HL-60/S4 treated with phorbol 12-myristate 13-acetate at 8.2 ng/mL for 4 days and 3 days (cell line): Measurements from ENCODE around the gene CD47.

Experiments used
- in situ Hi-C: fragments of 300-500 bp; cut with MboI; formaldehyde crosslinking; loops from 2 replicates; pipeline ENCODE4 v1.15.0; 2022; ENCODE audit warnings: low sequenced_read_pairs

CD47 gene

DNA sequence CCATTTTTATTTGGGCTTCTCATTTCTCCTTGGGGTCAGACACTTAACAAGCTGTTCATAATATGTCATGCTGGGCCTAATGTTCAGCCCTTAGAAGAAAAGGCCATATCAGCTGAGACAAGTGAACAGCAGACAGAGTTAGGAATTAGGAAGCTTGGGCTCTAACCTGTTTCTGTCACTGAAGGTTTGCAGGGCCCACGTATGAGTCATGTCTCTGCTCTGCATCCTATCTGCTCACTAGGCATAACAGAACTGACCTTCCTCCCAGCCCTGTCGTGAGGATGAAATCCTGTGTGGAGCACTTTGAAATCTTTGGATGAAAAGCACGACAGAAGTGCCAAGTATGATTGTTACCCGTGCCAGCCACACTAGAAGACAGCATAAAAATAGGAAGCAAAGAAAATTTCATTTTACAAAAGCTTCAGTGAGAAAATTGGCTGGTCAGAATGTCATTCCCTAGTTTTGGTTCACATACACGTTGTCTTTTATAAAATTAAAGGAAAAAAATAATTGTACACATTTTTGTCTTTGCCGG lies 26.5 kb upstream of the CD47 start:
- in situ Hi-C loops, result no loop called here

- in situ Hi-C loops, result no loop called here
These were observed 23.7 kb upstream of the CD47 start for GRCh38 chr3:108114423-108115065.

GRCh38 chr3:108113975-108114374 lies 23.1 kb upstream of the CD47 start:
- in situ Hi-C loops, result no loop called here

DNA sequence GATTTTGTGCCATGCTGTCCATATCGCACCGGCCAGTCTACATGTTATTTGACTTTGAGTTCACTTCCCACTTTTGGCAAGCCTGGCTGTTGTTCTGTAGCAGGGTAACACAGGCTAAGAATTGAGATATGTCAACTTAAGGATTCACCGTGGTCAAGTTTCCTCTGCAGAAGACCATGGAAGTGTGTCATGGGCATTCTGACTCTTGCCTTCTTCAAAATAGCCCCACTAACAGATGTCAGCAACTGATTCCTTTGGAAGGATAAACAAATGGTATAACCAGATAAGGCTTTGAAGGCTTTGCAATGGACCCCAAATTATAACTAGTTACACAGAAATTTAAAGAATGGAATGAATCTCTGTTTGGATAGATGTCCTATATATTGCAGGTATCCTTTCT lies 20.1 kb upstream of the CD47 start:
- in situ Hi-C loops, result no loop called here

DNA sequence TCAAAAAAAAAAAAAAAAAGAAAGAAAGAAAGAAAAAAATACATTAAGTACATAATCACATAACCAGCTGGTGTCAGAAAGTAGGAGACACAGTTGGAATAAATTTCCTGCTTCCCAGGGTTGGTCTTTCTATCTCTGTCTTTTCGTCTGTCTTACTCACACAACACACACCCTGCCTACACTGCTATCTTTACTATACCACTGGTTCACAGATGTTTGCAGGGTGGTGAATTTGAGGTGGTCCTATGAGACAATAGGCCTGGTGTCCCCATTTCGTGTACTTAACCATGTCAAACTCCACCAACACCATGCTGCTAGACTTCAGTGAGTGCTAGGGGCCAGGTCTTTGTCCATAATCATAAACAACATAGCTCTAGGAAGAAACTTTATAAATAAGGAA lies 17.6 kb upstream of the CD47 start:
- in situ Hi-C loops, result no loop called here

GRCh38 chr3:108106449-108106848 lies 15.6 kb upstream of the CD47 start:
- in situ Hi-C loops, result no loop called here

GRCh38 chr3:108106031-108106430 lies 15.2 kb upstream of the CD47 start:
- in situ Hi-C loops, result no loop called here

GRCh38 chr3:108103886-108104797 lies 13.3 kb upstream of the CD47 start:
- in situ Hi-C loops, result no loop called here

GRCh38 chr3:108103040-108103751 lies 12.4 kb upstream of the CD47 start:
- in situ Hi-C loops, result no loop called here

- in situ Hi-C loops, result no loop called here
These were observed 11.7 kb upstream of the CD47 start for GRCh38 chr3:108102420-108103039.

GRCh38 chr3:108100906-108101660 lies 10.3 kb upstream of the CD47 start:
- in situ Hi-C loops, result no loop called here

- in situ Hi-C loops, result no loop called here
These were observed 9.0 kb upstream of the CD47 start for GRCh38 chr3:108099679-108100428.

DNA sequence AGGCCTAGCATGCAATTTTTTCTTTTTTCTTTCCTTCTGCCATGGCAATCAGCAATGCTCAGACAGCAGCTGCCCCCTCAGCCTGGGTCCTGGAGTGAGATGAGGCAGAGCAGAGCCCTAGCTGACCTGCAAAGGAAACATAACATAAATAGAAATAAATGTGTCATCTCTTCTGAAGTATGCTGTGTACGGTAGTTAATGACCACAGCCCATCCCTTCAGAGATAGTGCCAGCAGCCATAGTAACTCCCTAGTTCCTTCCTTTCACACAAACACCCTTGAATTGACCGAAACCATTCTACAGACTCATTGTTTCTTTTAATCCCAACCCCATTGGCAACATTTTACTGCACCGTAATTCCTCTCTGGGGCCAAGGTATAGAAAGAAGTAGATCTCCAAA lies 8.4 kb upstream of the CD47 start:
- in situ Hi-C loops, result no loop called here

DNA sequence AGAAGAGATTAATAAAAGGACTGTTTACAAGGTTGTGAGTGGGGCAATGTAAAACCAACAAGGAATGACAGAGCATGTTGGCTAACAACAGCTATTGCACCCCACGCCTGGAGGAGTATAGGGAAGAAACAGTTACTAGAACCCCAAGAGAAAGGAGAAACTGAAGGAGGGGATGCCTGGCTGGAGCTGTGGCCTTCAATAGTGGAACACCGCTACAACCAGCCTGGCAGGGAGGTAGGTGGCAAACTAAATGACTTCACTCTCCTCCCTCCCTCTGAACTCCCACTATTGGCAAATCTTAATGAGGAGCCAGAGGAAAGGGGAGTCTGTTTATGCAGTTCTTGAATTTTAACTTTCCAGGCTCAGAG lies 7.2 kb upstream of the CD47 start:
- in situ Hi-C loops, result no loop called here

DNA sequence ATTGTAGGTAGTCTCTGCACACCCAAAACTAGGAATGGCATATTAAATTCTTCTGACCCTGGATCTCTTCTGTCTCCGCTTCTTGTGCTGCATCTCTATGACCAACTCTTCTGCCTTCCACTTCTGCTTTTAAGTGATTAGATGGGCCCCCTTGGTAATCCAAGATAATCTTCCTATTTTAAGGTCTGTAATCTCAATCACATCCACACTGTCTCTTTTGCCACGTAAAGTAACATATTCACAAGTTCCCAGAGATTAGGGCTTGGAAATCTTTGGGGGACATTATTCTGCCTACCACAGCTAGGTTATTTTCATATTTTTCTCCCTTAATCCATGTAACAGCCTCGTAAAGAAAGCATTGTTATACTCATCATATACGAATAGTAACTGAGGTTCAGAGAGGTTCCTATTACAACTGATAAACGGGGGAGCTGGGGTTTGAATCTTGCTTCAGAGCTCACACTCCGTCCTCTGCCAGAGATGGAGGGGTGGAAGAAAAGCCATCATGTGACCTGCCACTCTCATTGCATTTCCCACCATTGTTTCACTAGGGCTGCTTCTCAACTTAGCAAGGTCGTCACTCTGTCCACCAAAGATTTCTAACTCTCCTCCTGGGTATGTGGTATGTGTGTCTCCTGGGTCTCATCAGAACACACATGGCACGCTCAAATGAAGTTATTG lies 6.6 kb upstream of the CD47 start:
- in situ Hi-C loops, result no loop called here

DNA sequence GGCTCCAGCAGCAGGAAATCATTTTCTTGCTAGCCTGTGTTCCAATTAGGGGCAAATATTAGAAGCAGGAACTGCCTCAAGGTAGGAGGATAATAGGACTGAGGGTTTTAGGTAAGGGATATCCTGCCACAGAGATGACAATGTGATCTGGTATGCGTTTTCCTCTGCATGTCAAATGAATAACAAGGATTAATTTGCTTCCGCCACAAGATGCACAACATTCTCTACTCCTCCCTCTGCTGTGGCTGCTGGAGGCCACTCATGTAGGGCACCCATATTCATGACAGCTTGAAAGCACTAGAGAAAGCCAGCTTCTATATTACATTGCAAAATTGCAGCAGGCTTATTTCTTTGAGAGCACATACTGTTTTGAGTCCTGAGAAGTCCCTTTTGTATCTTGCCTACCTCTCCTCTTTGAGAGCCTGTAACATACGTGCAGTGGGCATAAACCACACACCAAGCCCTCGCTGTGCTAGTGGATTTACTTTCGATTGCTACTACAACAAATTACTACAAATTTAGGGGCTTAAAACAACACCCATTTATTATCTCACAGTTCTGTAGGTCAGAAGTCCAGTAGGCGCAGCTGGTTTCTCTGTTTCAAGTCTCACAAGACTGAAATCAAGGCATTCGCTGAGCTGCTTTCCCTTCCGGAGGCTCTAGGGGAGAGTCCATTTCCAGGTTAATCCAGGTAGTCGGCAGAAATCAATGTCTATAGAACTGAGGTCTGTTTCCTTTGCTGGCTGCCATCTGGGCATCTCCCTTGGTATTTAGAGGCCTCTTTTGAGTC lies 5.9 kb upstream of the CD47 start:
- in situ Hi-C loops, result no loop called here

- in situ Hi-C loops, result no loop called here
These were observed 2.8 kb upstream of the CD47 start for GRCh38 chr3:108093616-108094015.

DNA sequence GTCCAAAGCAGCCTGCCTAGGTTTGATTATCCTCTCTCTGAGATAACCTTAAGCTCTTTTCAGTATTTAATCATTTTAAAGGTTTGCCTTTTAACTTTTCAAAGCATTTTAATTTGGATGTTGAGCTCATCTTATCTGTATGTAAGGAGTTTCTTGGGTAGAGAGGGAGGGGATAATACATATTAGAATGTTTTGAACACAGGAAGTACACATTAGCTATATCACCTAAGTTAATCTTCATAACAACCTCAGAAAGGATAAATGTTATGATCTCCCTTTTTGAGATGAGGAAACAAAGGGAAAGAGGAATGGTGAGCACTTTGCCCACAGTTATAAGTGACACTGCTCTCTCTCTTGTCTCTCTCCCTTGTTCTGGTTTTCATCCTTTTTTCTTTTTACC lies 2.2 kb upstream of the CD47 start:
- in situ Hi-C loops, result no loop called here
